Left ventricle myocardium inferior (tissue), 1 donor: ENCODE results near the gene SLC39A11. TPM values are rescaled to one million over a fixed set of nuclear protein-coding genes. Genes with fewer than 3 reads are reported as not detected.

Experiments used
- DNase-seq: peaks from one replicate; pipeline ENCODE4 v3.0.0-alpha.2; 2020
- H3K27ac ChIP-seq: fragments of 200-600 bp; replicated peaks from 2 replicates; pipeline ENCODE4 v1.8.0; 2021
- H3K27me3 ChIP-seq: fragments of 200-600 bp; 2 replicates; pipeline ENCODE4 v1.8.0; 2021; ENCODE audit warnings: low read depth
- H3K36me3 ChIP-seq: fragments of 200-600 bp; 2 replicates; pipeline ENCODE4 v1.8.0; 2021
- H3K4me1 ChIP-seq: fragments of 200-600 bp; 2 replicates; pipeline ENCODE4 v1.8.0; 2021
- H3K4me3 ChIP-seq: fragments of 200-600 bp; 2 replicates; pipeline ENCODE4 v1.8.0; 2021; ENCODE audit warnings: mild to moderate bottlenecking, moderate library complexity
- H3K9me3 ChIP-seq: fragments of 200-600 bp; replicated peaks from 2 replicates; pipeline ENCODE4 v1.8.0; 2021
- CTCF ChIP-seq: fragments of 200-600 bp; IDR thresholded peaks from 2 replicates; pipeline ENCODE4 v1.8.0; 2021; ENCODE audit warnings: antibody characterized with exemption, mild to moderate bottlenecking, borderline replicate concordance
- intact Hi-C: fragments of 100-400 bp; cut with micrococcal nuclease; formaldehyde crosslinking; loops from one replicate; pipeline ENCODE4 v1.11.0; 2022
- total RNA-seq: library from RNA; stranded (reverse); fragmentation: NEBNext Ultra II Directional; extraction: Animal tissue kit (Norgen Biotek cat#: 25700); gene quantifications from one replicate; pipeline ENCODE4 v1.2.1, GENCODE V29; 2021
- donor health status: DM: no; HTN: yes; CAD: no; lungs with severe emphysema.

Gene SLC39A11
- total RNA-seq, 1 donor from 2014 or later, result 6.4 TPM

GRCh38 chr17:73057196-73057595 lies 35.3 kb downstream of the SLC39A11 start:
- DNase-seq, result no peak
- intact Hi-C loops, result no loop called here
- no peak for TF ChIP-seq CTCF
- no peak overlapping the region for H3K4me3 ChIP-seq
- no peaks in the 10 kb centered on the region for H3K27me3 ChIP-seq
- H3K4me1 ChIP-seq, result peaks cover 12% of the 10 kb centered on the region
- no peaks in the 10 kb centered on the region for H3K36me3 ChIP-seq
- peak overlapping the region; percentile 61 for H3K27ac ChIP-seq
- H3K9me3 ChIP-seq, result no peaks in the 10 kb centered on the region

DNA sequence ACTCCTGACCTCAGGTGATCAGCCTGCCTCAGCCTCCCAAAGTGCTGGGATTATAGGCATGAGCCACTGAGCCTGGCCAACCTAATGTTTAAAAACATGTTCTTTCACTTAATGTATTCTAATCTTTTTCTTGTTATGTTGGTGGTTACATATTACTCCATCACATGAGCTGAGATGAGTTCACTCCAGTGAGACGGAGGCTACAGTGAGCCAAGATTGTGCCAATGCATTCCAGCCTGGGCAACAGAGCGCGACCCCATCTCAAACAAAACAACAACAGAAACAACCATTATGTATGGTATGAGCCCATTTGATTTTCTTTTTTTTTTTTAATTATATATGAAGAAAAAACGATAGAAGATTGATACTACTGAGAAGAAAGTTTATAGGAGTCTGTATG lies 39.6 kb downstream of the SLC39A11 start:
- no peaks in the 10 kb centered on the region for H3K27me3 ChIP-seq
- TF ChIP-seq CTCF, result no peak
- intact Hi-C loops, result no loop called here
- no peak overlapping the region for H3K27ac ChIP-seq
- H3K4me3 ChIP-seq, result no peak overlapping the region
- DNase-seq, result no peak
- H3K36me3 ChIP-seq, result no peaks in the 10 kb centered on the region
- no peaks in the 10 kb centered on the region for H3K9me3 ChIP-seq
- H3K4me1 ChIP-seq, result peaks cover 5% of the 10 kb centered on the region

DNA sequence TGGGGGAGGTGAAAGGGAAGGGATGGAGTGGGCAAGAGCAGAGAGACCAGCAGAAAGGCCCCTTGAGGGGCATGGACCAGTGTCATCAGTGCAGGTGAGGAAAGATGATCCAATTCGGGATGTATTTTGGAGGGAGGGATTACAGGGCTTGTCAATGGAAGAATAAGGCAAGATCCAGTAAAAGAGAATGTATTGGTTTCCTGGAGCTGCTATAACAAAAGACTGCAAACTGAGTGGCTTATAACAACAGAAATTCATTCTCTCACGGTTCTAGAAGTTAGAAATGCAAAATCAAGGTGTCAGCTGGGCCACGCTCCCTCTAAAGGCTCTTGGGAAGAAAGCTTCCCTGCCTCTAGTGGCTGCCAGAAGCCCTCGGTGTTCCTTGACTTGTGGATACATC lies 41.7 kb downstream of the SLC39A11 start:
- no peaks in the 10 kb centered on the region for H3K4me1 ChIP-seq
- no peaks in the 10 kb centered on the region for H3K36me3 ChIP-seq
- intact Hi-C loops, result no loop called here
- H3K9me3 ChIP-seq, result no peaks in the 10 kb centered on the region
- H3K27me3 ChIP-seq, result no peaks in the 10 kb centered on the region
- no peak overlapping the region for H3K27ac ChIP-seq
- TF ChIP-seq CTCF, result no peak
- DNase-seq, result no peak
- H3K4me3 ChIP-seq, result no peak overlapping the region

GRCh38 chr17:73048170-73048569 lies 44.3 kb downstream of the SLC39A11 start:
- no peak for TF ChIP-seq CTCF
- Histone ChIP-seq H3K4me3 (no peak overlapping the region), H3K36me3 (no peaks in the 10 kb centered on the region), H3K9me3 (no peaks in the 10 kb centered on the region), H3K27me3 (no peaks in the 10 kb centered on the region), H3K27ac (no peak overlapping the region), H3K4me1 (peaks cover 6% of the 10 kb centered on the region)
- intact Hi-C loops, result no loop called here
- no peak for DNase-seq

DNA sequence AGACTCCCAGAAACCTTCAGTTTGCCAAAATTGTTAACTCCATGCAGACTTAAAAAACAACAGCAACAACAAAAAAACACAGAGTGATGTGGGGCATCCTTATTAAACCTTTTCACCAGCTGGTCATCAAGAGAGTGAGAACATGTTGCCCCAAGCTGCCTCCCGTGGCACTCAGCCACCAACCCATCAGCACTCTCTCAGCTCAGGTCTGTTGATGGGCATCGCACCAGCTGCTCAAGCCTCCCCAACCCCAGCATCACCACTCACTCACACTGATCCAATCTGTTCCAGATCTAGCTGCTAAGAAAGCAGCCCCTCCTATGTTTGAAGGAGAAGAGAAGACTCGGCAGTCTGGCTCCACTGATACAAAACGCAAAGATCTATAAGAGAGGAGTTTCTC lies 46.8 kb downstream of the SLC39A11 start:
- Histone ChIP-seq H3K9me3 (peaks cover 11% of the 10 kb centered on the region), H3K27me3 (no peaks in the 10 kb centered on the region), H3K4me1 (peaks cover 13% of the 10 kb centered on the region), H3K4me3 (no peak overlapping the region), H3K36me3 (no peaks in the 10 kb centered on the region), H3K27ac (no peak overlapping the region)
- intact Hi-C loops, result no loop called here
- no peak for TF ChIP-seq CTCF
- no peak for DNase-seq
